Stimulated activated effector memory CD8-positive, alpha-beta T cell treated with anti-CD3 and anti-CD28 coated beads, Interleukin-12 subunit alpha, Interleukin-12 subunit beta, amount 100 ng/mL, for 72 hours (primary cell): ENCODE data around the gene NUDT3.
"Not testable (repeated sequence)": the region's sequence is repeated elsewhere in the genome, so short reads cannot be mapped to it uniquely, and the experiment has no call there.

Source experiments
- ATAC-seq: fragments of 150-1000 bp; cut with Tn5 transposase; 2 replicates; pipeline ENCODE4 v1.10.0; 2021
- DNase-seq, 2 donors: peaks; one replicate each; pipeline ENCODE4 v3.0.0; 2021 to 2022; ENCODE audit warnings: low spot score in 2 of 2
- H3K27ac Mint-ChIP-seq: one replicate; pipeline ENCODE4 v1.8.0; 2022; ENCODE audit warnings: mild to moderate bottlenecking, mixed read lengths
- H3K36me3 Mint-ChIP-seq: one replicate; pipeline ENCODE4 v1.8.0; 2022; ENCODE audit warnings: mild to moderate bottlenecking, mixed read lengths
- H3K4me1 Mint-ChIP-seq: one replicate; pipeline ENCODE4 v1.8.0; 2022; ENCODE audit warnings: mixed read lengths
- H3K4me3 Mint-ChIP-seq: one replicate; pipeline ENCODE4 v1.8.0; 2022; ENCODE audit warnings: mild to moderate bottlenecking, mixed read lengths
- H3K9me3 Mint-ChIP-seq: one replicate; pipeline ENCODE4 v1.8.0; 2022; ENCODE audit warnings: mixed read lengths

NUDT3 gene

GRCh38 chr6:34414999-34415858, 22.8 kb upstream of the NUDT3 start:
- peaks cover 97% of the 10 kb centered on the region for H3K36me3 Mint-ChIP-seq
- H3K27ac Mint-ChIP-seq: peak overlapping the region; percentile 74
- H3K4me3 Mint-ChIP-seq: no peak overlapping the region
- ATAC-seq (peak; percentile 60), DNase-seq (no peak)
- peaks cover 17% of the 10 kb centered on the region for H3K4me1 Mint-ChIP-seq
- H3K9me3 Mint-ChIP-seq: no peaks in the 10 kb centered on the region

- Mint-ChIP-seq H3K4me3 (no peak overlapping the region), H3K27ac (no peak overlapping the region), H3K9me3 (no peaks in the 10 kb centered on the region), H3K36me3 (peaks cover 78% of the 10 kb centered on the region), H3K4me1 (peaks cover 9% of the 10 kb centered on the region)
- no peak for DNase-seq
- ATAC-seq: peak; percentile 71
Measured at GRCh38 chr6:34412643-34413214, 20.3 kb upstream of the NUDT3 start.

- Mint-ChIP-seq H3K4me1 (peaks cover 9% of the 10 kb centered on the region), H3K27ac (no peak overlapping the region), H3K4me3 (no peak overlapping the region), H3K9me3 (no peaks in the 10 kb centered on the region), H3K36me3 (peaks cover 71% of the 10 kb centered on the region)
- ATAC-seq (no peak), DNase-seq (no peak)
Measured at GRCh38 chr6:34412016-34412415, 19.5 kb upstream of the NUDT3 start.

- not testable (repeated sequence) for H3K27ac Mint-ChIP-seq, ATAC-seq, H3K9me3 Mint-ChIP-seq, DNase-seq, H3K4me3 Mint-ChIP-seq, H3K4me1 Mint-ChIP-seq
- peaks cover 30% of the 10 kb centered on the region for H3K36me3 Mint-ChIP-seq
Measured at GRCh38 chr6:34407915-34408314, 15.4 kb upstream of the NUDT3 start.

GRCh38 chr6:34396518-34396917, 4.0 kb upstream of the NUDT3 start:
- Mint-ChIP-seq H3K9me3 (no peaks in the 10 kb centered on the region), H3K4me3 (no peak overlapping the region), H3K4me1 (peaks cover 7% of the 10 kb centered on the region), H3K36me3 (no peaks in the 10 kb centered on the region), H3K27ac (no peak overlapping the region)
- DNase-seq: no peak
- no peak for ATAC-seq

- Mint-ChIP-seq H3K4me1 (peaks cover 12% of the 10 kb centered on the region), H3K4me3 (no peak overlapping the region), H3K27ac (no peak overlapping the region), H3K9me3 (no peaks in the 10 kb centered on the region), H3K36me3 (no peaks in the 10 kb centered on the region)
- DNase-seq (no peak), ATAC-seq (no peak)
Measured at GRCh38 chr6:34393966-34394305, 1.5 kb upstream of the NUDT3 start.

GRCh38 chr6:34393191-34393965, 909 bp upstream of the NUDT3 start:
- ATAC-seq: no peak
- no peaks in the 10 kb centered on the region for H3K36me3 Mint-ChIP-seq
- no peak overlapping the region for H3K27ac Mint-ChIP-seq
- no peak overlapping the region for H3K4me3 Mint-ChIP-seq
- no peak for DNase-seq
- H3K9me3 Mint-ChIP-seq: no peaks in the 10 kb centered on the region
- H3K4me1 Mint-ChIP-seq: peaks cover 13% of the 10 kb centered on the region

GRCh38 chr6:34391786-34392496, 528 bp downstream of the NUDT3 start:
- DNase-seq (peak; percentile 42 to 84), ATAC-seq (peak; percentile 38)
- no peak overlapping the region for H3K4me3 Mint-ChIP-seq
- H3K36me3 Mint-ChIP-seq: no peaks in the 10 kb centered on the region
- H3K27ac Mint-ChIP-seq: no peak overlapping the region
- peaks cover 13% of the 10 kb centered on the region for H3K4me1 Mint-ChIP-seq
- no peaks in the 10 kb centered on the region for H3K9me3 Mint-ChIP-seq

GRCh38 chr6:34391473-34391785, 1.0 kb downstream of the NUDT3 start:
- H3K36me3 Mint-ChIP-seq: no peaks in the 10 kb centered on the region
- ATAC-seq (no peak), DNase-seq (no peak)
- peaks cover 13% of the 10 kb centered on the region for H3K4me1 Mint-ChIP-seq
- no peaks in the 10 kb centered on the region for H3K9me3 Mint-ChIP-seq
- H3K4me3 Mint-ChIP-seq: no peak overlapping the region
- H3K27ac Mint-ChIP-seq: no peak overlapping the region

- no peak overlapping the region for H3K27ac Mint-ChIP-seq
- H3K36me3 Mint-ChIP-seq: no peaks in the 10 kb centered on the region
- H3K4me1 Mint-ChIP-seq: peaks cover 13% of the 10 kb centered on the region
- no peaks in the 10 kb centered on the region for H3K9me3 Mint-ChIP-seq
- ATAC-seq (no peak), DNase-seq (no peak)
- no peak overlapping the region for H3K4me3 Mint-ChIP-seq
Measured at GRCh38 chr6:34390531-34391472, 1.7 kb downstream of the NUDT3 start.

- H3K27ac Mint-ChIP-seq: no peak overlapping the region
- H3K4me1 Mint-ChIP-seq: peaks cover 14% of the 10 kb centered on the region
- H3K36me3 Mint-ChIP-seq: no peaks in the 10 kb centered on the region
- H3K9me3 Mint-ChIP-seq: no peaks in the 10 kb centered on the region
- no peak for ATAC-seq
- no peak overlapping the region for H3K4me3 Mint-ChIP-seq
- DNase-seq: no peak
Measured at GRCh38 chr6:34389034-34389433, 3.4 kb downstream of the NUDT3 start.

GRCh38 chr6:34388421-34388820, 4.0 kb downstream of the NUDT3 start:
- ATAC-seq (no peak), DNase-seq (no peak)
- no peak overlapping the region for H3K27ac Mint-ChIP-seq
- H3K4me1 Mint-ChIP-seq: peaks cover 21% of the 10 kb centered on the region
- no peaks in the 10 kb centered on the region for H3K36me3 Mint-ChIP-seq
- H3K4me3 Mint-ChIP-seq: no peak overlapping the region
- no peaks in the 10 kb centered on the region for H3K9me3 Mint-ChIP-seq

GRCh38 chr6:34386316-34387137, 5.9 kb downstream of the NUDT3 start:
- no peak for DNase-seq
- Mint-ChIP-seq H3K36me3 (no peaks in the 10 kb centered on the region), H3K4me1 (peaks cover 18% of the 10 kb centered on the region), H3K27ac (peak overlapping the region; percentile 54), H3K4me3 (no peak overlapping the region), H3K9me3 (no peaks in the 10 kb centered on the region)
- no peak for ATAC-seq

GRCh38 chr6:34385793-34386195, 6.7 kb downstream of the NUDT3 start:
- H3K4me3 Mint-ChIP-seq: no peak overlapping the region
- peaks cover 3% of the 10 kb centered on the region for H3K36me3 Mint-ChIP-seq
- peaks cover 21% of the 10 kb centered on the region for H3K4me1 Mint-ChIP-seq
- DNase-seq (no peak), ATAC-seq (no peak)
- H3K9me3 Mint-ChIP-seq: no peaks in the 10 kb centered on the region
- no peak overlapping the region for H3K27ac Mint-ChIP-seq
